Astrocyte of the hippocampus (primary cell): Measurements from ENCODE around the gene POU3F2.

Source experiments
- DNase-seq: peaks from one replicate; pipeline ENCODE4 v3.0.0; 2011; ENCODE audit warnings: low read depth, low spot score

POU3F2 gene

GRCh38 chr6:98843271-98844243 lies 9.2 kb downstream of the POU3F2 start:
- DNase-seq, result peak; percentile 72

DNA sequence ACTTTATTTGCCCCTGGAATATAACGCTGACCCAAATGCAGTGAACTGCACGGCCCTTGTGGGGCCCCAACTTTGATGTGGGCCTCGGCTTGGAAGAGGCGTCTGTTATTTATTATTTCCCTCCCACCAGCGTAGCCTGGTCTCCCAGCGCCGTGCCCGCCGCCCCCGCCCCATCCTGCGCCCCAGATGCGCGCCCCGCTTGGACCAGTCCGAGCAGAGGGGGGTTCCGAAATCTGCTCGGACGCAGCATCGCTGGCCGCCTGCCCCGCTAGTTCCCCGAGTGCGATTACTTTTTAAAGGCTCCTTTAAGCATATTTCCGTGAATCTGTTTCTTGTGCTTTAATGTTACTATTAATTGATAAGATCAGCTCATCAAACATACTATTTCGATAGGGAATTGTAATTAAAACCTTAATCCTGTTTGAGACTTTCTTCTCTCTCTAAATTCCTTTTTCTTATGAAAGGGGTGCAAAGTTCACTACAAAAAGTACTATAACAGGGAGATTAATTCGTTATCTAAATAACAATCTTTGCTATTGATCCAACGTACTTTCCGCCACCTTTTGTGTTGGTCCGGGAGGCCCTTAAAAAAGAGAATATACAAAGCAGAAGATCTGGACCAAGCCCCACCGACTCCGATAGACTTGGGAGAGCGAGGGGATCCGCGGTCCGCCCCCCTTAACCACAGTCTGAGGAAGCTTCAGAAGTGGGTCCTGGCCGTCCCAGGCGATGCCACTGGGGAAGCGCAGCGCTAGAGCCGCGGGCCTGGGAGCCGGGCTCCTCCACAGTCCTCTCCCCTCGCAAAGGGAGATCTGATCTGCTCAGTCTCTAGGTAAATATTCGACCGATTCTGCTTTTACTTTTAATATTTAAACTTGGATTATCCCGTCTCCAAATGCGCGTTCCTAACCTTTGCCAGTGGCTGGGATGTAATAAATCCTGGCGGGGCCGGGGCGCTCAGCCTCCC lies 10.2 kb downstream of the POU3F2 start:
- peak; percentile 74 for DNase-seq

- DNase-seq, result peak; percentile 96
Observed at GRCh38 chr6:98845211-98846020, 11.0 kb downstream of the POU3F2 start.

- no peak for DNase-seq
Observed at GRCh38 chr6:98846021-98846380, 11.6 kb downstream of the POU3F2 start.

DNA sequence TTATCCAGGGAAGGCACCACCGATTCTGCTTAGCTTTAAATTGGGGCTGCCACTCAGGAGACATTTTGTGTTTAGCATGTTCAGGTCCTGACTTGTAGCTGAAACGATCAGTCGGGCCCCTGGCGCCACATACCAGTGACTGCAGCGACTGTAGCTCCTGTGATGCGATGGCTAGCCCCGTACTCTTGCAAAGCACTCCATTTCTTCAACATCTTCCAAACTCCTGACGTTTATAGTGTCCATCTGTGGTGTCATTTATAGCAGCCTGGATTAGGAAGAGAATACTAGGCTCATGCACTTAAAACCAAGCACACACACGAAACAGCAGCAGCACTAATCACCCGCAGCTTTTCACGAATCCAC lies 13.0 kb downstream of the POU3F2 start:
- DNase-seq, result no peak

DNA sequence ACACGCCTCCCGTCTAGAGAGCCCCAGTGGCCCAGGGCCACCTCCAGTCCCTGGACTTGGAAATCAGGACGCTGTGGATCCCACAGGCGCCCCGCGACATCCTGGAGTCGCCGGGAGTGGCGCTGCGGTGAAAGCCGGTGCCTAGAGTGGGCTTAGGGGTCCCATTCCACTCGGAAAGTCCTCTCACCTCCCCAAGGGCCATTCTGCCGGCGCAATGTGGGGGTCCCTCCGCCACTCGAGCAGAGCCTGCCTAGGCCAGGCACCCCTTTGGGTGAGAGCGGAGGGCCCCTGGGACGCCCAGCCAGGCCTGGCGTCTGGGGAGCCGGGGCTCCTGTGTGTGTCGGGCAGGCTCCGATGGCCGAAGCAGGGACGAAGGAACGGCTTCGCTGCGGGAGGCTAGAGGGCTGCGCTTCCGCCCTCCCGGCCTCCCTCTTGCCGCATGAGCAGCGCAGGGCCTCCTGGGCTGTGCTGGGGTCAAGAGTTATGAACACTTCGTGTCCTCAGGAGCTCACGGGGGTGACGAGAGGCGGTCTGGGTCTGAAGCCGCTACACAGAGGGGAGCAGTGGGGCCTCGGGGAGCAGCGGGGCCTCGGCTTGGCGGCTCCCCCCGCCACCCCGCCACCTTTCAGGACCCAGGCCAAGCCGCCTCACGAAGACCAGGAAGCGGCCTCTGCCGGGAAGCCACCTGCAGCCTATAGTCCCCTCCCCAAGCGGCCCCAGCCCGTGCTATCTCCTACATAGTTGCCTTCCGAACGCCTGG lies 13.6 kb downstream of the POU3F2 start:
- DNase-seq, result no peak

- DNase-seq, result no peak
Observed at GRCh38 chr6:98848539-98849242, 14.3 kb downstream of the POU3F2 start.

DNA sequence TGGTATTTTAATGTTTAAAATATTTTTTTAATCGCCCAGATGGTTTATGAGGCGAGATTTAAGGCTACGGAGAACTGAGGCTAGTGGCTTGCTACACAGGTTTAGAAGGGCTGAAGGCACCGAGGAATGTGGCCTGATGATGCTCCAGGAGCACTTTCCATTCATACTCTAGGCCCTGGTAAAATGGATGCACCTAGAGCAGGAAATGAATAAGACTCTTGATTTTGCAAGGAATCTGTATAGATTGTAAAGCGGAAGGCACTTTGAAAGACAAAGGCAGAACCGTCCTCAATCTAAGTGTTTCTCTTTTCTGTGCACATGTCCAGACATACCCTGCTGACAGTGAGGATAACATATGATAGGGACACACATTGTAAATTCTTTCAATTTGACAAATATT lies 30.1 kb downstream of the POU3F2 start:
- no peak for DNase-seq

DNA sequence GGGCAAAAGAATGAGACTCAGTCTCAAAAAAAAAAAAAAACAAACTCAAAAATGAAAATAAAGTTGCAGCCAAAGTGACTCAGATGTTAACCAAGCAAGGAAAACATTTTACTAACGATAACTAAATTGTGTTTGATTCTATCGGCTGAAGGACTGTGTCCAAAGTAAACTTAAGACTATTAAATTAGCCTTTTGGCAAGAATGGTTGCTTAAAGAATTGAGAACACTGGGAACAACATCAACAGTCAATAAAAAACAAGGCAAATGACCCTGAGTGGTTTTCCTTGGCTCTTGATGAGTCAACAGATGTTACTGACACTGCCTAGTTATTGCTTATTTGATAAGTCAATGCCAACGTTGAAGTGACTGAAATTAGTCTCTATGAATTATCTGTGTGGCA lies 36.7 kb downstream of the POU3F2 start:
- DNase-seq, result peak; percentile 65

GRCh38 chr6:98871821-98872220 lies 37.4 kb downstream of the POU3F2 start:
- no peak for DNase-seq

DNA sequence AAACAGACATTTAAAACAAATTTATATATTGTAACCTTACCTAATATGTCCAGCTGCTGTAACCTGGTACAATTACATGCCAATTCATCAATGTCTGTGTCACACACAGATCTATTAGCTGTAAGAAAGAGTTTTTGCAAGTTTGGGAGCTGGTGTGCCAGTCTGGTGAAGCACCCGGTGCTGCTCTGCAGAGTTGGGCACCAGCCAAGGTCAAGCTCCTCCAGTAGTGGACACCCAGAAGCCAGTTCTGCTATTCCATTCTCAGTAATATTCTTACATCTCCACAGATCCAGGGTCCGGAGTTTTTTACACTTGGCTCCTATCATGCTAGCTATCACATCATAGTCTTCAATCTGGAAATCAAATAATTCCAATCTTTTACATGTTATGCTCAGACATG lies 41.0 kb downstream of the POU3F2 start:
- DNase-seq, result no peak

GRCh38 chr6:98877250-98877649 lies 42.9 kb downstream of the POU3F2 start:
- no peak for DNase-seq

DNA sequence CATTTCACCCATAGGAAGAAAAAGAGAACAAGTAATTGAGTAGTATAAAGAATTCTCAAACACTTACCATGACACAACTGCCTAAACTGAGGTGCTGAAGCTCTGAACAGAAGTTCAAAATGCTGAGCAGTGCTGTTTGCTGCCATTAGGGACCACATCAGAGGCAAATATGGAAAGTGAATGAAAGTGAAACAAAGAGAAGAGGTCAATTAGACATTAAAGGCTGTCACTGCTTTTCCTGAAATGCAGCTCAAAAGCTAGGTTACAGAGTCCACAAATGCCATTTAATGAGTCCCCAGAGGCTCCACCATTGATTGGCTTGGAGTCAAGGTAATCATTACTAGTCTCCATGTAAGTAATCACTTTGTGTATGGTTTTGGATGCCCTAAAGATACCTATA lies 46.1 kb downstream of the POU3F2 start:
- no peak for DNase-seq

GRCh38 chr6:98885330-98885729 lies 51.0 kb downstream of the POU3F2 start:
- no peak for DNase-seq

- DNase-seq, result no peak
Observed at GRCh38 chr6:98887650-98888049, 53.3 kb downstream of the POU3F2 start.
